Activated CD4-positive, CD25-positive, alpha-beta regulatory T cell treated with anti-CD3 and anti-CD28 coated beads, Interleukin-2, amount 50 U/mL, for 24 hours (primary cell): ENCODE results near the gene TMEM54.
"Not testable (repeated sequence)": the region's sequence is repeated elsewhere in the genome, so short reads cannot be mapped to it uniquely, and the experiment has no call there.

Experiments used
- ATAC-seq, 2 donors: fragments of 150-1000 bp; cut with Tn5 transposase; one replicate each; pipeline ENCODE4 v1.10.0; 2021; ENCODE audit warnings: mild to moderate bottlenecking in 1 of 2, moderate library complexity in 1 of 2

The TMEM54 gene

GRCh38 chr1:32918179-32918578, 17.0 kb upstream of the TMEM54 start:
- ATAC-seq, result no peak

- ATAC-seq, result no peak
These were observed 16.3 kb upstream of the TMEM54 start for GRCh38 chr1:32917521-32917920.

- no peak for ATAC-seq
These were observed 14.8 kb upstream of the TMEM54 start for GRCh38 chr1:32915766-32916706.

GRCh38 chr1:32910319-32910718, 9.1 kb upstream of the TMEM54 start:
- no peak for ATAC-seq

GRCh38 chr1:32907435-32907834, 6.2 kb upstream of the TMEM54 start:
- ATAC-seq, result no peak

- ATAC-seq, result no peak
These were observed 5.5 kb upstream of the TMEM54 start for GRCh38 chr1:32906654-32907053.

GRCh38 chr1:32905588-32905987, 4.4 kb upstream of the TMEM54 start:
- not testable (repeated sequence) for ATAC-seq

- ATAC-seq, result no peak
These were observed 3.6 kb upstream of the TMEM54 start for GRCh38 chr1:32904797-32905196.

GRCh38 chr1:32903991-32904785, 3.0 kb upstream of the TMEM54 start:
- no peak for ATAC-seq

- ATAC-seq, result no peak
These were observed 1.3 kb upstream of the TMEM54 start for GRCh38 chr1:32902535-32902920.

GRCh38 chr1:32901823-32902534, 790 bp upstream of the TMEM54 start:
- no peak for ATAC-seq

GRCh38 chr1:32900371-32900955, 726 bp downstream of the TMEM54 start:
- no peak for ATAC-seq

GRCh38 chr1:32899586-32900296, 1.4 kb downstream of the TMEM54 start:
- ATAC-seq, result no peak

GRCh38 chr1:32898958-32899357, 2.2 kb downstream of the TMEM54 start:
- no peak for ATAC-seq

- ATAC-seq, result no peak
These were observed 3.1 kb downstream of the TMEM54 start for GRCh38 chr1:32898056-32898455.

- no peak for ATAC-seq
These were observed 3.8 kb downstream of the TMEM54 start for GRCh38 chr1:32897082-32898049.

- no peak for ATAC-seq
These were observed 4.7 kb downstream of the TMEM54 start for GRCh38 chr1:32896451-32896850.

- no peak for ATAC-seq
These were observed 5.6 kb downstream of the TMEM54 start for GRCh38 chr1:32895325-32896215.

- ATAC-seq, result no peak
These were observed 6.5 kb downstream of the TMEM54 start for GRCh38 chr1:32894681-32895080.
